NCI-H187 treated with DMSO at 0.1 percent for 48 hours (cell line): ENCODE measurements around the gene SLC10A4.
"Not testable (repeated sequence)": the region's sequence is repeated elsewhere in the genome, so short reads cannot be mapped to it uniquely, and the experiment has no call there.

ENCODE experiments used
- DNase-seq: peaks from one replicate; lab custom pipeline; 2025; lab: John Stamatoyannopoulos, UW

The SLC10A4 gene

GRCh38 chr4:48483006-48483776, at the start of gene SLC10A4:
TSS of gene SLC10A4 (plus strand) at chr4:48483343. CDS start at chr4:48483562, 219 bp downstream.
- no peak for DNase-seq

GRCh38 chr4:48436318-48436717, 46.8 kb upstream of the SLC10A4 start:
- DNase-seq = no peak

- DNase-seq = no peak
These were observed 43.2 kb upstream of the SLC10A4 start for GRCh38 chr4:48439988-48440387.

- not testable (repeated sequence) for DNase-seq
These were observed 42.2 kb upstream of the SLC10A4 start for GRCh38 chr4:48440914-48441313.

- no peak for DNase-seq
These were observed 37.4 kb upstream of the SLC10A4 start for GRCh38 chr4:48445704-48446103.

GRCh38 chr4:48446642-48447041, 36.5 kb upstream of the SLC10A4 start:
- no peak for DNase-seq

GRCh38 chr4:48449151-48449550, 34.0 kb upstream of the SLC10A4 start:
- no peak for DNase-seq

- no peak for DNase-seq
These were observed 32.4 kb upstream of the SLC10A4 start for GRCh38 chr4:48450740-48451139.

- DNase-seq = not testable (repeated sequence)
These were observed 31.5 kb upstream of the SLC10A4 start for GRCh38 chr4:48451656-48452055.

- no peak for DNase-seq
These were observed 28.6 kb upstream of the SLC10A4 start for GRCh38 chr4:48454591-48454990.

GRCh38 chr4:48461000-48461399, 22.1 kb upstream of the SLC10A4 start:
- DNase-seq = no peak

GRCh38 chr4:48462363-48462762, 20.8 kb upstream of the SLC10A4 start:
- DNase-seq = no peak

GRCh38 chr4:48467442-48467841, 15.7 kb upstream of the SLC10A4 start:
- DNase-seq = no peak

GRCh38 chr4:48467891-48468290, 15.3 kb upstream of the SLC10A4 start:
- no peak for DNase-seq

GRCh38 chr4:48470137-48470536, 13.0 kb upstream of the SLC10A4 start:
- DNase-seq = no peak

GRCh38 chr4:48470570-48470969, 12.6 kb upstream of the SLC10A4 start:
- DNase-seq = no peak

- no peak for DNase-seq
These were observed 10.3 kb upstream of the SLC10A4 start for GRCh38 chr4:48472794-48473193.

GRCh38 chr4:48475770-48476169, 7.4 kb upstream of the SLC10A4 start:
- DNase-seq = no peak

GRCh38 chr4:48478273-48478672, 4.9 kb upstream of the SLC10A4 start:
- no peak for DNase-seq

- no peak for DNase-seq
These were observed 1.6 kb upstream of the SLC10A4 start for GRCh38 chr4:48481581-48481980.

GRCh38 chr4:48483777-48484493, 792 bp downstream of the SLC10A4 start:
- no peak for DNase-seq

- DNase-seq = no peak
These were observed 1.5 kb downstream of the SLC10A4 start for GRCh38 chr4:48484494-48485168.

- no peak for DNase-seq
These were observed 6.5 kb downstream of the SLC10A4 start for GRCh38 chr4:48489683-48490011.
